ENCODE measurements around the gene SPRR2F.
A peak's percentile ranks its signal among the peaks of the same experiment; 100 is the strongest.

Gene SPRR2F

GRCh38 chr1:153072806-153073726 is 40.2 kb downstream of the SPRR2F start:
- peak; percentile 35 for DNase-seq

DNA sequence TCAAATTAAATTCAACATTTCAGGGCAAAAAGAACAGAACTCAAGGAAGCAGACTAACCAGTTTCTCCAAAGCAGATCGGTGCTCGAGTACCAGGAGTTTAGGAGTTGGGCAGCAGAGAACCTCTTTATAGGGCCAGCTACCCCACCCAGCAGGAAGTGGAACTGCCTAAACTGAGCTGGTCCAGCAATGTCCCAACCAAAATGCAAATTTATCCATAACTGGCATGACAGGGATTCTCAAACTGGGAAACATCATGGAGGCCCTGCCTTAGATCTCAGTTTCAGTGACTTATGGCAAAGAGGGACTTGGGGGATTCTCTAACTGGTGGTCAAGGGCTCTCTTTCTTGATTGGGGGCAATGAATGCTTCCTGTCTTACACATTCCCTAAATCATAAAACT is 41.8 kb downstream of the SPRR2F start, which contains the start of gene SPRR2B:
Gene SPRR2B (minus strand): TSS at position 101 of the 400 bp plus-strand sequence. CDS start 772 bp downstream, outside the sequence.
- no peak for DNase-seq

GRCh38 chr1:153070243-153070642 is 43.1 kb downstream of the SPRR2F start:
- DNase-seq = no peak

Data from hematopoietic multipotent progenitor cell treated with erythropoietin and hydrocortisone succinate and interleukin-3 and kit ligand, for 4 days (in vitro differentiated cells).